Pancreas (tissue), 10 donors: ENCODE data around the gene LNX2. TPM values are rescaled to one million over a fixed set of nuclear protein-coding genes. Genes with fewer than 3 reads are reported as not detected.
A peak's percentile ranks its signal among the peaks of the same experiment; 100 is the strongest.

ENCODE experiments used
- ATAC-seq, 4 donors: fragments of 200-7000 bp; cut with Tn5 transposase; one replicate each; pipeline versions ENCODE4 v1.8.0 to v1.9.1; 2020; ENCODE audit warnings: mild to moderate bottlenecking in 4 of 4, moderate library complexity in 4 of 4
- DNase-seq, 6 donors: peaks; one replicate each; pipeline ENCODE4 v3.0.0-alpha.2; 2020
- FAIRE-seq: peaks from 2 replicates; lab custom pipeline; 2012; peaks lifted over from hg19 to GRCh38; lab: Jason Lieb, UNC
- H3K27ac ChIP-seq, 4 donors: fragments of 200-600 bp; sonication (generic); 1 replicate in 3 of 4; 2 replicates in 1 of 4; pipeline versions ENCODE4 v1.5.0 to v1.8.0; 2020
- H3K27me3 ChIP-seq, 4 donors: fragments of 200-600 bp; one replicate each; pipeline ENCODE4 v1.8.0; 2021
- H3K36me3 ChIP-seq, 3 donors: fragments of 200-600 bp; sonication (generic) in 1 of 3; one replicate each; pipeline versions ENCODE4 v1.5.0 to v1.8.0; 2020 to 2021
- H3K4me1 ChIP-seq, 3 donors: fragments of 200-600 bp; one replicate each; pipeline ENCODE4 v1.8.0; 2021
- H3K4me3 ChIP-seq, 4 donors: fragments of 200-600 bp; sonication (generic) in 2 of 4; one replicate each; pipeline versions ENCODE4 v1.5.0 to v1.8.0; 2020 to 2021
- H3K9me3 ChIP-seq, 4 donors: fragments of 200-600 bp; one replicate each; pipeline ENCODE4 v1.8.0; 2021
- WGBS, 2 donors: extraction: QIAGEN DNeasy Blood & Tissue Kit; methylation state at CpG; one replicate each; pipeline ENCODE4 v1.1.7; 2013; 5-methylcytosine and 5-hydroxymethylcytosine counted together
- intact Hi-C, 3 donors: fragments of 100-400 bp; cut with DNase I; formaldehyde crosslinking; loops; one replicate each; pipeline versions ENCODE4 v1.11.1 to v1.14.2; 2022
- polyA plus RNA-seq, 2 donors: library from polyadenylated mRNA; stranded (reverse); fragments of 200-250 nt; gene quantifications; one replicate each; pipeline ENCODE4 v1.2.3, GENCODE V29; 2013
- total RNA-seq, 6 donors: library from RNA; stranded (reverse); fragmentation: NEBNext Ultra II Directional in 4 of 6; extraction: Animal tissue kit (Norgen Biotek cat#: 25700) in 4 of 6; gene quantifications; one replicate each; pipeline versions ENCODE4 v1.2.1 to v1.2.4, GENCODE V29; 2021 to 2023
- TF ChIP-seq, protein P1 (sequence below), 4 donors: fragments of 200-600 bp; sonication (generic) in 3 of 4; IDR thresholded peaks; one replicate each; pipeline versions ENCODE4 v1.5.0 to v1.8.0; 2021; ENCODE audit warnings: antibody characterized with exemption in 4 of 4
- donor health status: healthy with polysubstance abuse.
- donor health status: DM: no; HTN: no; CAD: no; lungs with moderate emphysema.
- donor health status: DM: no; HTN: no; CAD: no.
- donor health status: control.
- donor health status: control.
- donor health status: Bipolar disorder and iron deficiency.
- donor health status: DM: yes; HTN: yes; CAD: no.
- donor health status: DM: no; HTN: no; CAD: no.
- donor health status: DM: no; HTN: no; CAD: no.
- donor health status: DM: yes; HTN: yes; CAD: no.

Gene LNX2
- total and polyA plus RNA-seq, 8 donors, result 4.9 to 18.9 (median 14.1) TPM

DNA sequence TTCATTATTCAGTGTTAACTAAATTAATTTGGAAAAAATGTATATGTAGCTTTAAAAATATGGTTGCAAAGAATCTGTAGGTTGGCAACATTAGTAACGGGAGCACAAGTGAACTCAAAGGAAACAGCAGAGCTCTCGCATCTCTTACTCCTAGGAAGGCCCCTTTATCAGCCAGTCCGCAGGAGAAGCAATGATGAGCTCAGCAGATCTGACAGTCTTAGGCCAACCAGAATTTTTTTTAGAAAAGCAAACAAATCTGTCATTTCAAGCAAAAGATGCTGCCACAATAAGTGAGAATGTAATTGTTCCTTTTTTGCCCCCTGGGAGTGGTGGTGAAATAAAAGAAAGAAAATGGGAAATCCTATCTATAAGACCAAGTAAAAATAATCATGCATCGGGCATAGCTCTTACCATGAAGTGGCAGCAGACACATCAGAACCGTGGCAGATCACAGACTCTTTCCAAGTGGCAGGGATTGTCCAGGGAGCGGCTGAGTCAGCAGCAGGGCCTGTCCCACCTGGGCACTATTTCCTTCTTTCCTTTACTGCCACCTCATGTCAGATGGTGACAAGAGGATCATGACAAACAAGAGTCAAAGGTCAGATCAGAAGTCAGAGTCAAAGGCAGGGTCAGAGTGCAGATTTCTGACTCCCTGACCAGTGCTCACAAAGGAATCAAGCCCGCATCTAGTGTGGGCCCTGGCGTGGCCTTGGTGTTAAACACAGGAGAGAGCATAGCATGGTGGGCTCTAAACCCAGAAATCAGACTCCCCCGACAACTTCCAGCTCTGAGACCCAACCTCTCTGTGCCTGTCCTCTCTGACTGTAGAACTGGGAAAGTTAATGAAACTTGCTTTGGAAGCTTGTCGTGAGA lies 86.0 kb downstream of the LNX2 start:
- H3K27ac ChIP-seq, result no peak overlapping the region
- no peak for FAIRE-seq

DNA sequence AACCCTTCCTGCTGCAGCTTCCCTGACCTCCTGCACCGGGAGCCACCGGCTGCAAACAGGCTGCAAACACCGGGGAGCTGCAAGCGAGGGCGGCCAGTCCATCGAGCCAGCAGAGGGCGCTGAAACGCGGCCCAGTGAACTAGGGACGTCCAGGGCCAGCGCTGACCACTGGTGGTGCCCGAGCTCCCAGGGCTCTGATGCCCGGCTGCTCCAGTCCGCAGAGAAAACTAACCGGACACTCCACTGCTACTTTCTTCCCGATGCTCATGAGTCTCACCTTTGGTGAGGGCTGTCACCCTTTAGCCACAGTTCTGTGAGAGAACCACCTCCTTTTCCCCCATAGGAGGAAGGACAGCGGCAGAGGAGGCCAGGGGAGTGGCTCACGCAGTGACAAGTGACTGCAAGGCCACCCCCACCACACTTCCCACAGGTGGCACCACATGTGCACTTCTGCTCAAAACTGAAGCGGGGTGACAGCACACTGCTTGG lies 87.1 kb downstream of the LNX2 start:
- TF ChIP-seq, protein P1, sequence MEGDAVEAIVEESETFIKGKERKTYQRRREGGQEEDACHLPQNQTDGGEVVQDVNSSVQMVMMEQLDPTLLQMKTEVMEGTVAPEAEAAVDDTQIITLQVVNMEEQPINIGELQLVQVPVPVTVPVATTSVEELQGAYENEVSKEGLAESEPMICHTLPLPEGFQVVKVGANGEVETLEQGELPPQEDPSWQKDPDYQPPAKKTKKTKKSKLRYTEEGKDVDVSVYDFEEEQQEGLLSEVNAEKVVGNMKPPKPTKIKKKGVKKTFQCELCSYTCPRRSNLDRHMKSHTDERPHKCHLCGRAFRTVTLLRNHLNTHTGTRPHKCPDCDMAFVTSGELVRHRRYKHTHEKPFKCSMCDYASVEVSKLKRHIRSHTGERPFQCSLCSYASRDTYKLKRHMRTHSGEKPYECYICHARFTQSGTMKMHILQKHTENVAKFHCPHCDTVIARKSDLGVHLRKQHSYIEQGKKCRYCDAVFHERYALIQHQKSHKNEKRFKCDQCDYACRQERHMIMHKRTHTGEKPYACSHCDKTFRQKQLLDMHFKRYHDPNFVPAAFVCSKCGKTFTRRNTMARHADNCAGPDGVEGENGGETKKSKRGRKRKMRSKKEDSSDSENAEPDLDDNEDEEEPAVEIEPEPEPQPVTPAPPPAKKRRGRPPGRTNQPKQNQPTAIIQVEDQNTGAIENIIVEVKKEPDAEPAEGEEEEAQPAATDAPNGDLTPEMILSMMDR (IDR thresholded peaks at IDR 0.05), result peak; percentile 87 to 99 (median 92)
- DNase-seq, result peak; percentile 81 to 99 (median 91)
- Histone ChIP-seq H3K9me3 (no peaks in the 10 kb centered on the region), H3K36me3 (no peaks in the 10 kb centered on the region), H3K4me1 (no peaks in the 10 kb centered on the region), H3K4me3 (peak overlapping the region in 2 of 4 donors; percentile 16 to 36), H3K27me3 (no peaks in the 10 kb centered on the region), H3K27ac (peak overlapping the region in 1 of 4 donors; percentile 33)
- intact Hi-C loops, result loop anchor here in 1 of 3 donors (5.0 to 10.0 kb wide), 2 partner anchors 151 to 282 kb away; no protein-coding TSS in a partner anchor
- peak; percentile 95 to 100 (median 100) for ATAC-seq
- no peak for FAIRE-seq
- 2 to 3% methylated on average over 19 of the region's 19 CpGs for WGBS, 2 donors

More for the DNA sequence above, 86.0 kb downstream of the LNX2 start:
- WGBS, 2 donors, result 76 to 81% methylated on average over 10 of the region's 10 CpGs
- Histone ChIP-seq H3K27me3 (no peaks in the 10 kb centered on the region), H3K9me3 (no peaks in the 10 kb centered on the region), H3K4me3 (no peak overlapping the region), H3K4me1 (no peaks in the 10 kb centered on the region), H3K36me3 (no peaks in the 10 kb centered on the region)
- TF ChIP-seq, protein P1 (IDR thresholded peaks at IDR 0.05), result no peak
- no peak for DNase-seq
- intact Hi-C loops, result loop anchor here in 1 of 3 donors (5.0 to 10.0 kb wide), 2 partner anchors 152 to 280 kb away; no protein-coding TSS in a partner anchor
- no peak for ATAC-seq

DNA sequence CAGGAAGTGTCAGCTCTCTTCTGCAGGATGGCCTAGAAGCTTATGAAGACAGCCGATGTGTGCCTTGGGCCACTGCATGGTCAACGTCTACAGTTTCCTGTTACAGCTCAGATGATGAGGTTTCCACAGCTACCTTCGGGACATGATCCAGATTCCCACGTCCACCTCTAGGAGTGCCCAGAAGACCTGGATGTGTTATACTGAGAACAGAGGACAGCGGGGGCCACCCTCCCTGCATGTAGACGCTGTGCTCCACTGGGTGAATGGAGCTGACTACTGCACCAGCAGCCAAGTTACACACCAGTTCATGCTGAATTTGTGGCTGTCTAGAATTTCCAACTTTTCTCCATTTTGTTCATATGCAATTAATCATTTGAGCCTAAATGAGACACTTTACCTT lies 91.4 kb downstream of the LNX2 start:
- no peak for ATAC-seq
- FAIRE-seq, result no peak
- WGBS, 2 donors, result 93 to 94% methylated on average over 6 of the region's 6 CpGs
- TF ChIP-seq, protein P1 (IDR thresholded peaks at IDR 0.05), result no peak
- no peaks in the 10 kb centered on the region for H3K27me3 ChIP-seq
- no peak overlapping the region for H3K4me3 ChIP-seq
- H3K4me1 ChIP-seq, result no peaks in the 10 kb centered on the region
- intact Hi-C loops, result loop anchor here in 1 of 3 donors (10.0 kb wide), 1 partner anchor 186 kb away; no protein-coding TSS in a partner anchor
- no peak overlapping the region for H3K27ac ChIP-seq
- DNase-seq, result no peak
- H3K9me3 ChIP-seq, result no peaks in the 10 kb centered on the region
- no peaks in the 10 kb centered on the region for H3K36me3 ChIP-seq

DNA sequence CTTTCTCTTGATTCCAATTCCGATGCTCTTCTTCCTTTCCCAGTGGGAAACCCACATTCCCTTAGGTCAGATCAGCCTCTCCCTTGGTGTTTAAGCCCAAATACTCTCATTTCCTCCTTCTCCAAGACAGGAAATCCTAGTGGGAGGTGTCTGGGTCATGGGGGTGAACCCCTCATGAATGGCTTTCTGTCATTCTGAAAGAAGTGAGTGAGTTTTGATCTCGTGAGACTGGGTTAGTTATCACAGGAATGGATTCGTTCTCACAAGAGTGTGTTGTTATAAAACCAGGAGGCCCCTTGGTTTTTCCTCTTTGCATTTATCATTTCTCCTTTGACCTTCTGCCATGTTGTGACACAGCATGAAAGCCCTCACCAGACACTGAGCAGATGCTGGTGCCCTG lies 93.8 kb downstream of the LNX2 start:
- Histone ChIP-seq H3K4me1 (no peaks in the 10 kb centered on the region), H3K27me3 (no peaks in the 10 kb centered on the region), H3K36me3 (no peaks in the 10 kb centered on the region), H3K27ac (no peak overlapping the region), H3K9me3 (no peaks in the 10 kb centered on the region), H3K4me3 (no peak overlapping the region)
- ATAC-seq (no peak), FAIRE-seq (no peak), DNase-seq (no peak)
- 33 to 41% methylated on average over 3 of the region's 3 CpGs for WGBS, 2 donors
- intact Hi-C loops, result loop anchor here in 1 of 3 donors (10.0 kb wide), 1 partner anchor 188 kb away; no protein-coding TSS in a partner anchor
- TF ChIP-seq, protein P1 (IDR thresholded peaks at IDR 0.05), result no peak
